Body of pancreas (tissue), 4 donors: Measurements from ENCODE around the gene PKNOX2.

Experiments used
- POLR2A ChIP-seq, 3 donors: fragments of 450-650 bp; IDR thresholded peaks; one replicate each; pipeline ENCODE4 v1.6.1; 2016; ENCODE audit warnings: antibody characterized with exemption in 3 of 3, mild to moderate bottlenecking in 2 of 3
- TF ChIP-seq, protein P1 (sequence below), 7 experiments: fragments of 450-650 bp in 4 of 7; fragments of 200-600 bp in 3 of 7; sonication (generic) in 3 of 7; IDR thresholded peaks; one replicate each; pipeline ENCODE4 v1.5.1; 2016 to 2019; ENCODE audit warnings: antibody characterized with exemption in 7 of 7

DNA sequence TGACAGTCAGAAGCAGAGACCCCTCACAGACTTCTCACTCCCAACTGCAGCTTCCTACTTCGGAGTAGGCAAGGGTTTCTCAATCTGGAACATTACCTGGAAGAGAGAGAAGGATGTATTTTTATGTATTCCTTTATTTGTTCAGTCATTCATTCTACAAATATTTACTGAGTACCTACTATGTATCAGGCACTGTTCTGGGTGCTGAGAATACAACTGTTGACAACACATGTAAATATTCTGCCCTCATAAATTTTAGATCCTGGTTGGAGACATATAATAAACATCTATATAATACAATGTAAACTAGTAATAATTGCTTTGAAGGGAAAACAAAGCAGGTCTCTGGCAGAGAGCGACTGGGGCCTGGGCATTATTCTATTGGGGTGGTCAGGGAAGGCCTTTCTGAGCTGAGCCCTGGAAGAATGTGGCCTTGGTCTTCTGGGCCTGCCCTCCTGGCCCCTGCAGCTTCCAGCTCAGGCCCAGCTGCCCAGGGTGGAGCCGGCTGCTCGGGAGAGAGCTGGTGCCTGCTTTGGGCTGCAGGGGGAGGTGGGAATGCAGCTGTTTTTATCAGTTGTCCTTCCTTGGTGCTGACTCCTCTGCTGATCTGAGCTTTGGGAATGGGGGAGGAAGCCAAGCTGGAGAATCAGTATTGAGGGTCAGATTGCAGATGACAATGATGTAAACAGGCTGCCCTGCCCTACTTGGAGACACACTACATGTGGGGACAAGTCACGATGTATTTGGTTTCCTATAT lies 46.8 kb downstream of the PKNOX2 start:
- TF ChIP-seq POLR2A (IDR thresholded peaks at IDR 0.05) = no peak
- TF ChIP-seq, protein P1, sequence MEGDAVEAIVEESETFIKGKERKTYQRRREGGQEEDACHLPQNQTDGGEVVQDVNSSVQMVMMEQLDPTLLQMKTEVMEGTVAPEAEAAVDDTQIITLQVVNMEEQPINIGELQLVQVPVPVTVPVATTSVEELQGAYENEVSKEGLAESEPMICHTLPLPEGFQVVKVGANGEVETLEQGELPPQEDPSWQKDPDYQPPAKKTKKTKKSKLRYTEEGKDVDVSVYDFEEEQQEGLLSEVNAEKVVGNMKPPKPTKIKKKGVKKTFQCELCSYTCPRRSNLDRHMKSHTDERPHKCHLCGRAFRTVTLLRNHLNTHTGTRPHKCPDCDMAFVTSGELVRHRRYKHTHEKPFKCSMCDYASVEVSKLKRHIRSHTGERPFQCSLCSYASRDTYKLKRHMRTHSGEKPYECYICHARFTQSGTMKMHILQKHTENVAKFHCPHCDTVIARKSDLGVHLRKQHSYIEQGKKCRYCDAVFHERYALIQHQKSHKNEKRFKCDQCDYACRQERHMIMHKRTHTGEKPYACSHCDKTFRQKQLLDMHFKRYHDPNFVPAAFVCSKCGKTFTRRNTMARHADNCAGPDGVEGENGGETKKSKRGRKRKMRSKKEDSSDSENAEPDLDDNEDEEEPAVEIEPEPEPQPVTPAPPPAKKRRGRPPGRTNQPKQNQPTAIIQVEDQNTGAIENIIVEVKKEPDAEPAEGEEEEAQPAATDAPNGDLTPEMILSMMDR (IDR thresholded peaks at IDR 0.05) = no peak
